HG03135 (cell line): ENCODE results near the gene HES5.

Experiments used
- ATAC-seq: cut with Tn5 transposase; IDR thresholded peaks from one replicate; pipeline ENCODE4 v1.9.1; 2021; ENCODE audit warnings: mild to moderate bottlenecking, moderate library complexity; ENCODE audit not compliant: unreplicated experiment

HES5 gene

DNA sequence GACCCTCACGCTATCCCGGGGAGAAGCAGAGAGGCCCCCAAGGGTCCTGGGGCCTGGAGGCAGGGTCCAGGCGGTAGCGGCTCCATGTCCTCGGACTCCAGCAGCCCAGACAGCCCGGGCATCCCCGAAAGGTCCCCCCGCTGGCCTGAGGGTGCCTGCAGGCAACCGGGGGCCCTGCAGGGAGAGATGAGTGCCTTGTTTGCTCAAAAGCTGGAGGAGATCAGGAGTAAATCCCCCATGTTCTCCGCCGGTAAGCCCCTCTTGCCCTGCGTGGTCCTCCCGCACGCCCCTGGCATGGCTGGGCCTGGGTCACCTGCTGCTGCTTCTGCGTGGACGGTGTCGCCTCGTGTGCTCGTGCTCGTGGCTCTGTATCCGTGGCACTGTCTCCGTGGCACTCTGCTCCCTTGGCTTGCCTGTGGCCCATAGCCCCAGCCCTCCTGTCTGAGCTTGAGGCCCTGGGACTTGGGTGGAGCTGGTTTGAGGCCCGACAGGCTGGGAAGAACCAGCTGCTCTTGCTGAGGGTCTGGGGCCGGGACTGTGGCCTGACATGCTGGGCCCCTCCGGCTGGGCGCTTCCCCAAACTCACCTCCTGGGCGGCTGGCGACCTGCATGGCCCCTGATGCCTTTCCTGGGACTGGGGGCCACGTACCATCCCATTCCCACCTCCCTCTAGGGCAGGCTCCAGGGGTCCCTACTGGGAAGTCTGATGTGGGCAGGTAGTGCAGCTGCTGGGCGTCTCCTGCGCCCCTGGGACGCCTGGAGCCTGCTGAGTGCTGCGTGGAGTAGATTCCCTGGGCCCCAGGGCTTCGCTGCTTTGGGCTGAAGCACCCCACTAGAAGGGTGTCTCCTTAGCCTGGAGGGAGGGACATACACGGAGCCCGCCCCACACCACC is 27.2 kb downstream of the HES5 start:
- no peak for ATAC-seq

DNA sequence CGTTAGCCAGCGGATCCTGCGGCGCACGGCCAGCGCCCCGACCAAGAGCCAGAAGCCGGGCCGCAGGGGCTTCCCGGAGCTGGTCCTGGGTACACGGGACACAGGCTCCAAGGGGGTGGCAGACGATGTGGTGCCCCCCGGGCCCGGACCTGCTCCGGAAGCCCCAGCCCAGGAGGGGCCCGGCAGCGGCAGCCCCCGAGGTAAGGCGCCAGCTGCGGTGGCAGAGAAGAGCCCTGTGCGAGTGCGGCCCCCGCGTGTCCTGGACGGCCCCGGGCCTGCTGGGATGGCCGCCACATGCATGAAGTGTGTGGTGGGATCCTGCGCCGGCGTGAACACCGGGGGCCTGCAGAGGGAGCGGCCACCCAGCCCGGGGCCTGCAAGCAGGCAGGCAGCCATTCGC is 27.9 kb downstream of the HES5 start:
- no peak for ATAC-seq

DNA sequence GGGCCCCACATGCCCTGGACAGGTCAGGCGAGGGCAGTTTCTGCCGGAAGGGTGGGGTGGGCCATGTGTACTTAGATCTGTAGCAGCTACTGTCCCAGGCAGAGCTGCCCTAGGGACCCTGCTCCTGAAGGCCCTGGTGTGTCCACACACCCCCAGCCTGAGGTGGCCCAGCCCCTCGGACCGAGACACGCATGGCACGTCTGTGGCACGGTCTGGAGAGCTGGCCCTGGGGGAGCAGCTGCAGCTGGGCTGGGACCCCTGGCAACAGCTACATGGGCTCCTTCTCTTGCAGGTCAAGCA is 28.3 kb downstream of the HES5 start:
- ATAC-seq = no peak

DNA sequence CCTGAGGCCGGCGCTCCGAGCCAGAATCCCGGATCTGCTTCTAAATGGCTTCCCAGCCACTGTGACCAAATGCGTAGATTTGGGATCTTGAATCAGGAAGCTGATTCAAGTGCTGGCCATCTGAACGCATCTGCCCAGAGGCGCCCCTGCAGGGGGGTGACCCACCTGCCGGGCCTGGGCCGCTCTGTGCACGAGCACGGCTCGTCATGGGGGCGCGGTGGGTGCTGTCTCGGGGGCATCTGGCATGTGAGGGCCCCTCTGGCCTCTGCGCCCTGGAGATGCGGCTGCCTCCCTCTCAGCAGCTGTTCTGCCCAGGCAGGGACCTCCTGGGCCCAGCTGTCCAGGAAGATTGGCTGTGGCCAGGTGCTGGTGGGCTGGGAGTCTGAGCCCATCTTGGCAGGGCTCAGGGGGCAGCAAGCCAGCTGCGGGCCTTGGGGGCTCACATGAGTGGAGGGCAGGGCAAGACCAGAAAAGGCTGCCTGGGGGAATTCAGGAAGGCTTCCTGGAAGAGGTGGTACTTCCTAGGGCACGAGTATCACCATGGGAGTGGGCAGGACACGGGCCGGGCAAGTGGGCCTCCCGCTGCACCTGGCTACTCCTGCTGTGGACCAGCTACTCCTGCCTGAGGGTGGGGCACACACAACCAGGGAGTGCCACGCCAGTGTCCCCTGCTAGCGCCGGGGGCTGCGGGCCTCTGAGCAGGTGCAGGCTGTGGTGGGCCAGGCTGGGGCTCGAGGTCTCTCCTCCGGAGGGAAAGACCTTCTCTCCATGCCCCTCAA is 28.8 kb downstream of the HES5 start:
- ATAC-seq = no peak

DNA sequence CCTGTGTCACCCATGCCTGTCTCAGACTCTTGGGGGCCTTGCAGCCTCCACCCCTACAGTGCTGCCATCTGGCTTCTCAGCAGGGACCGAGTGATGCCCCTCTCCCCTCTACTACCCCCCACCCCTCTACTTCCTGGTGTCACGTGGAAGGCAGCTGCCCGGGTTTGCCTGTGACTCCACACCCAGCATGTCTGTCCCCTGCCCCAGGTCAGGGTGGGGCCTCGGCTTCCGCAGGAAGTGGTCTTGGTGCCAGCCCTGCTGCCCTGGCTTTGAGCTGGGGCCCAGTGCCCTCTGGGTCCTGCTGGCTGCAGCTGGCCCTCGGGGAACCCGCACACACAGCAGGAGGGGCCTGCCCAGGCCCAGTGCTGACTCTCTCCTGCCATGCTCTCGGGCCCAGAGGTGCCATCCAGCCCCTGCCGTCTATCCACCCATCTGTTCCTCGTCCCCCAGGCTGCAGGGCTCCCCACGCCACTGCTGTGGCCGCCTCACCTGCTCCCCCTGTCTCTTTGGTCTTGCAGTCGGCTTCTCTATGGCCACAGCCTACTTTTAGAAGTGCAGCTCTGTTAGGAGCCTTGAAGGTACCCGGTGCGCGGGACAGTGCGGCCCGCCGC is 30.0 kb downstream of the HES5 start:
- ATAC-seq = no peak

DNA sequence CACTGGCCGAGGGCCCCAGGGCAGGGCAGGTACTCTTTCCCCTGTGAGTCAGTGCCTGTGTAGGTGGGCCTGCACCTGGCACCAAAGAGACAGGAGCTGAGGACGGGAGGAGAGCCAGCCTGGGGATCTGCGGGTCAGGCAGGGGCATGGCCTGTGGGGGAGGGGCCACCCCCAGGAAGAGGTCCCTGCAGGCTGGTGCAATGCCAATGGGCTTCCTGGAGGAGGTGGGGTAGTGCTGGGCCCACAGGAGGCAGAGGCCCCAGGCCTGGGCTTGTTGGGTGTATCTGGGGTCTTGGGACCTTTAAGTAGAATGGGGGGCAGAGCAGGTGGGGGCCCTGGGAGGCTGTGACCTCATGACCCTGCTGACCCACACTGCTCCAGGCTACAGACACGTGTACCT is 30.8 kb downstream of the HES5 start:
- ATAC-seq = no peak

DNA sequence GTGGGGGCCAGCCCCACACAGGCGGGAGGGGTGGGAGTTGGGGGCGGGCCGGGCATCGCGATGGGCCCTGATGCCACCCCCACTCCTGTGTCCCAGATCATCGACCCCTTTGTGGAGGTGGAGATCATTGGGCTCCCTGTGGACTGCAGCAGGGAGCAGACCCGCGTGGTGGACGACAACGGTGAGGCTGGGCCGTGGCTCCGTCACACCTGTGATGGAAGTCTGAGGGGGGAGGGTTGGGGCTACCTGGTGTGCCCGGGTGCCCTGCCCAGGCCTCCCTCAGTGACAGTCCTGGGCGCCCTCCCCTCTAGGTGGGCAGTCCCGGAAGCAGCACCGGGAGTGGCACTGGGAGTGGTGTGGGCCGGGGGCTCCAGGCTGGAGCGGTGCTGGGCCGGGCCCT is 31.4 kb downstream of the HES5 start:
- ATAC-seq = no peak

DNA sequence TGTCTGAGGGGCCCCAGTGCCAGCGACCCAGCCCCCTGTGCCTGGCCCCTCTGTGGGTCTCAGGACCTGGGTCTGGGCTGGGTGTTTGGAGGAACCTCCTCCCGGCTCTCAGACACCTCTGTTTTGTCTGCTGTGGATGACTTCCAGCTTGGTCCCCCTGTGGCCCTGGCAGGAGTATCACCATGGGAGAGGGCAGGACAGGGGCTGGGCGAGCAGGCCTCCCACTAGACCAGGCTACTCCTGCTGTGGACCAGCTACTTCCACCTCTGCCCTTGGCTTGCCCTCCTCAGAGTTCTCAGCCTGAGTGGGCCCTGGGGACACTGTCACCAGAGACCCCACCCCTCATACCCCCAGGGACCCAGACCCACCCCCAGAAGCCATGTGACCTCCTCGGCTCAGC is 32.2 kb downstream of the HES5 start:
- no peak for ATAC-seq

DNA sequence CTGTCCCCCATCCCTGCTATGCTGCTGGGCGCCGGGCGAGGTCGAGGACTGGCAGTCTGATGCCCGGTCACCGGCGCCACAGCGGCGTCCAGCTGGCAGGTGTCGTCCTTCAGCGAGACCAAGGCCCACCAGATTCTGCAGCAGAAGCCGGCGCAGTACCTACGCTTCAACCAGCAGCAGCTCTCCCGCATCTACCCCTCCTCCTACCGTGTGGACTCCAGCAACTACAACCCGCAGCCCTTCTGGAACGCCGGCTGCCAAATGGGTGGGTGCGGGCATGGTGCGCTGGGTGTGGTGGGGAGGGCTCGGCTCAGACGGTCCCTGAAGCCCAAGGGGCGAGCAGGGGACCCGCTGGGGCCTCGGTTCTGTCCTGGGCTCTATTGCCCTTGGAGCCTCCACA is 33.3 kb downstream of the HES5 start:
- no peak for ATAC-seq

DNA sequence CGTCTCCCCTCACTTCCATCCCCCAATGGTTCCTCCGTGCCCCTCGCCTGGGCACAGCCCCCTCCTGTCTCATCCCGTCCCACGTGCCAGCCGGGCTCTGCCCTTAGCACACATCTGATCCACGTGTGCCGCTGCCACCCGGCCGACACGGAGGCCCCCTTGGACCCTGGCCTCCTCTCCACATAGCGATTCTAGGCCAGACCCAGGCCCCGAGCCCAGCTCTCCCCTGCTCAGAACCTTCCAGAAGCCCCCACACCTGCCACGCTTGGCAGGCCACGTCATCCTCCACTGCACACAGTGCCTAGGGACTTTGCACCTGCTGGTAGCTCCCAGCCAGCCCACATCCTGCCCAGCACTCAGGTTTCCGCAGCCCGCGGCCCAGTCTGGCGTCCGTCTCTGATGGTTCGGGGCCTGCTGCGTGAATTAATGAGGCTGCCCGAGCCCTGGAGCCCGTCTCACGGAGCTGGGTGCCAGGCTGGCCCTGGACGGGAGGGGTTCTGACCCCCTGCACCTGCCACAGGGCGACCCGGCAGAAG is 33.9 kb downstream of the HES5 start:
- ATAC-seq = no peak

DNA sequence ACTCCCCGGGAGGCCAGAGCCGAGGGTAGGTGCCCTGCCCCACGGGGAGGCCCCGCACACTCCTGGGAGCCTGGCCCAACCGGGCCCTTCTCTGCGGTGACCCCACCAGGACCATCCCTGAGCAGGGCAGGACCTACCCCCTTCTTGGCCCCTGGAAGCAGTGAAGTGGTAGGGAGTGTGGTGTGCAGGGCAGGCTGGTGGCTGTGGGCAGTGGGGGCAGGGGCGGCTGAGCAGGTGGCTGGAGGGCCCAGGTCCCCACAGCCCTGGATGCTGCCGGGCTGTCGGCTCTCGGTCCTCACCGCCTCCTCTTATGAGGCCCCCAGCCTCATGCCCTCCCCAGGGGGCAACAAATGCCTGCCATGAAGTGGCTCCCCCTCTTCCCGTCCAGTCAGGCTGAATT is 34.5 kb downstream of the HES5 start:
- no peak for ATAC-seq

DNA sequence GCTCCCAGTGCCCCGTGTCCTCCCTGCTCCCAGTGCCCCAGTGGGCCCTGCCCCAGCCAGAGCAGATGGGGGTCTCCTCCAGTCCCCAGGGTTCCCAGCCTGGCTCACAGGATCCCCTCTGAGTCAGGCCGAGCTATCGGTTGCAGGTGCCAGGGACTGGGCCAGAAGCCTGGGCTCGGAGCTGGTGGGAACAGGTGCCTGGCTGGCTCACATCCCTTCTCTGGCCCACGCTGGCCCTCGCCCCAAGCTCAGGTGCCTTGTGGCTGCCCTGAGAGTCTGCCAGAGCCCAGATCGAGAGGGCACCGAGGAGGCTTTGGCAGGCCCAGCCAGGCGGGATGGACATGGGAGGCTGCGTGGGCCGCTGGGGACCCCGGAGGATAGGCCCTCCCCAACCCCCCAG is 35.0 kb downstream of the HES5 start:
- no peak for ATAC-seq

DNA sequence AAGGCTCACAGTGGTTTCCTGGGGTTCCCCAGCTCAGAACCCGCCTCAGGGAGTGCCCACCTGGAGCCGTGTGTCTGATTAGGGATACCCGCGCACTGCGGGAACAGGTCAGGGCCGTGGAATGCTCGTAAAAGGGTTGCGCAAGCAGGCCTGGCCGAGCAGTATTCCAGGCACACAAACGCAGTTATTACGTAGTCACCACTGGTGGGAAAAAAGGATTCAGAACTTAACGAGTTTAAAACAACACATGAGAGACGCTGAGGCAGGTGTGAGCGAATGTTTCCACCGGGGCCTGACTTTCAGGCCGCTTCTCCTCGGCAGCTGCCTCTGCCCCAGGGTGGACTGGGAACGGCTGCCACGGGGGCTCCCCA is 35.8 kb downstream of the HES5 start:
- no peak for ATAC-seq

DNA sequence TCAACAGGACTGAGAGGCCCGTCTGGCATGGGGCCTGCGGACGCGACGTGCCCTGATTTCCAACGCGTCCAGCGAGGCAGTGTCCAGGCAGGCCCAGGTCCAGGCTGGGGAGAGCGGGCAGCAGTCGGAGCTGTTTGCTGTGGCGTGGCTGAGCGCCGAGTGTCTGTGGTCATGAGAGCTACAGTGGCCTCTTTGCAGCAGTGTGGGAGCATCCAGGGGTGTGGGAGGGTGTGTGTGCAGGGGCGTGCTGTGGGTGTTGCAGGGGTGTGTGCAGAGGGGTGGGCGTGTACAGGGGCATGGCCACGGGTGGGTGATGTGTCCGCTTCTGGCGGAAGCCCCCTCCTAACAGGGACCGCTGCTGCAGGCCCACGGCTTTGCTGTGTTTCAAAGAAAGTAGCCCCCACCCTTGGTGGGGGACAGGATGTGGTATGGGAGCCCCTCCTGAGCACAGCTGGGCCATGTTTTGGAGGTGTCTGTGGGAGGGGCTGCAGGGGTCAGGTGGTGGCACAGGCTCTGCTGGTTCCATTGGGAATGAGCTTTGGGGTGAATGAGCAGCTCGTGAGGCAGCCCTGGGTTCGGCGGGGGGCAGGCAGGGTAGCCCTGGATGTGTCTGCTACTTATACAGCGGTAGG is 36.3 kb downstream of the HES5 start:
- no peak for ATAC-seq

DNA sequence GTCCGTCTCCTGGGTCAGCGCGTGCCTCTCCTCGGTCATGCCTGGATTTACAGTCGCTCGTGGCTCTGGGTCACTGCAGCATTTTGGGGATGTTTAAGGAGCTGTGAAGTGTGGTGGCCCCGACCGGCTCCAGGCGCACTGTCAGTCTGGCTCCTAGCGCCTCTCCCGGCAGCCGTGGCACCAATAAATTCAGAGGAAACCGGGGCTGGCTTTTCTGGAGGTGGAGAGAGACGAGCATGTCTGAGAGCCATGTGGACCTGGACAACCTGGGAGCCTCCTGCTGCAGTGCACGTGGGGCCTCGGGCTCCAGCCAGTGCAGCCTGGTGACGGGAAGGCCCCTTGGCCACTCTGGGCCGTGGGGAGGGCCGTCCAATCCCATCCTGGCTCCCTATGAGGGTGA is 36.8 kb downstream of the HES5 start:
- ATAC-seq = no peak

DNA sequence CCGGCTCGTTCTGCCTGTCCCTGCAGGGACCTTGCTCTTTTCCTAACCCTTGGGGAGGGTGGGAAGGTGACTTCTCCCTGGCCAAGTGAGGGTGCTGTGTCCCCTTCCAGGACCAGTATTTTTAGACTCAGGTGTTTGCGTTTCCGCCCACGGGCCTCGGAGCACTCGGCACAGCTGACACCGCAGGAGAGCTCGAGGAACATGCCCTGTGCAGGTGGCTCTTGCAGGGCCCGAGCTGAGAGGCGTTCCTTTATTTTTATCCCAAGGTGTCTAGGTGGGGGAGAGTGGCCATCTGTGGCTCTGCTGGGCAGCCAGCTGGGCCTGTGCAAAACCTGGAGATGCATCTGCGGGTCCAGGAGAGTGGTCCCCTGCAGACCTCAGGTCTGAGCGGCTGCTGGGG is 38.0 kb downstream of the HES5 start:
- no peak for ATAC-seq

DNA sequence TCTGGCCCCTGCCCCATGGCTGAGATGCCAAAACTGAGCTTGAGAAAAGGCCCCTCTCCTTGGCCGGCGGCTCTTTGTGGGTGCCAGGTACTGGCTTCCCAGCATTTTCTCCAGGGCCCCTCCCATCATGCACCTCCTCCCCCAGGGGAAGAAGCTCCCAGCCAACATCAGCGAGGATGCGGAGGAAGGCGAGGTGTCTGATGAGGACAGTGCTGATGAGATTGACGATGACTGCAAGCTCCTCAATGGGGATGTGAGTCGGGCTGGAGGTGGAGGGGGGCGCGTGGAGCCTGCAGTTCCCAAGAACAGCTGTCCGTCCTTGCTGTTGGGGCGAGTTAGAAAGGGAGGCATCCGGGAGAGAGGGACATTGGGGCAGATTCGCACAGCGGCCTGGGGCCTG is 40.4 kb downstream of the HES5 start:
- ATAC-seq = no peak

DNA sequence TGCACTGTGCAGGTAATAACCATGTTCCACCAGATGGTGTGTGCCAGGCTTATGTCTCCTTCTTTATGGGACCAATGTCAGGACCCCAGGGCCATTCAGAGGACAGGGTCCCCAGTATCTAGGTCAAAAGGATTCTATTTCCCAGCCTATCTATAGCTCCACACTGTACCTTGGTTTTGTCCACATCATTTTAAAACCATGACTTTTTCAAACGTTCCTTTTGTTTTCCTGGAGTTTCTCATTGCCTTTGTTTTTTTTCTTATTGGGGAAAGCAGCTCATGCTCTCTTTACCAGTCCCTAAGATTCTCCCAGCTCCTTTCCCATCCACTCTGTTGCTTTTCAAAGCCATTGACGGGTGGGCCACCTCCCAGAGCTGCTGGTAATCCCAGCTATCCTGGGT is 41.4 kb downstream of the HES5 start:
- no peak for ATAC-seq

DNA sequence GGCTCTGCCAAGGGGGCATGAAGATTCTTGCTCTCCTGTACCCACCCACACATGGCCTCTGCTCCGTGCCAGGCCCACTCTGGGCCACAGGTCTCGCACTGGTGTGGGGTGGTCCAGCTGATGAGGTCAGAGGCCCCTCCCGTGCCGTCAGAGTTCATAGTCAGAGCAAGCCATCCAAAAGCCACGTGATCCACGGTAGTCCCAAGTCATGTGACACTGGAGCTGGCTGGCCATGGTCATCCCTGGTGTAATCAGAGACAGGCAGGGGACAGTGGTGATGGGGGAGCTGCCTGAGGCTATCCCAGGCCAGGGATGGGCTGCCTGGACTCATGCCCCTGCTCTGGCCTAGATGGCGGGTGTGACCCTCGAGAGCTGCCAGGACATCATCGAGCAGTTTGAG is 43.5 kb downstream of the HES5 start:
- ATAC-seq = no peak

DNA sequence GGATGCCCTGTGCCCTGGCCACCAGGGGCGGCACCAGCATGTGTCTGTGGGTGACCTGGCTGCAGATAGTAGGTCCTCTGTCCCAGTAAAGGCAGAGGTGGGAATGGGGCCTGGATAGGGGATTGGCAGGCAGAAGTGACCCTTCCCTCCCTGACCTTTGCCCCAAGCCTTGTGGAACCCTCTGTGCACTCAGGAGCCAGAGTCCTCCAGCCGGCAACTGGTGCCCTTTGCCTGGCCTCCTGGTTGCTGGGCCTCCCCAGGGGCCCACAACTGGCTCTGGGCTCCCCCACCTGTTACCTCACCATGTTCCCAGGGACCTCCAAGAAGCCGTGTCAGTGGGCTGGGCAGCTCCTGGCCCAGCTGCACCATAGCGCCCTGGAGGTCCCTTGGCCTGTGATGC is 44.0 kb downstream of the HES5 start:
- no peak for ATAC-seq

DNA sequence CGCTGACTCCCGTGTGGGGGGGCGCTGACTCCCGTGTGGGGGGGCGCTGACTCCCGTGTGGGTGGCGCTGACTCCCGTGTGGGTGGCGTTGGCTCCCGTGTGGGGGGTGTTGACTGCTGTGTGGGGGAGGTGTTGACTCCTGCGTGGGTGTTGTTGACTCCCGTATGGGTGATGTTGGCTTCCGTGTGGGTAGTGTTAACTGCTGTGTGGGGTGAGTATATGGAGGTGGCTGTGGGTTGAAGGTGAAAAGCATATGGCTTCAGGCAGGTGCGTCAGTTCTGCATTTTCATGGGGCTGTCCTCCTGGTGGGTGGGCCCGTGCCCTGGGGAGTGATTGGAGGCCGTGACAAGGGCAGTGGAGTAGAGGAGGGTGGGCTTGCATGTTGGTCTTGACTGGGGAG is 46.1 kb downstream of the HES5 start:
- ATAC-seq = no peak
